ENCODE measurements around the gene LPP. TPM values are rescaled to one million over a fixed set of nuclear protein-coding genes. Genes with fewer than 3 reads are reported as not detected.

The LPP gene
- total and polyA plus RNA-seq, 9 of the 15 experiments (the other 6 are each of a cell fraction or from before 2014, with no cell fraction given) = 0.07 to 0.18 TPM; not detected in 7

GRCh38 chr3:188931531-188931930, 777.6 kb downstream of the LPP start:
- no peak for ATAC-seq
- no peak for TF ChIP-seq NFIC (IDR thresholded peaks at IDR 0.05)
- TF ChIP-seq MGA (IDR thresholded peaks at IDR 0.05) = no peak

More at GRCh38 chr3:188931531-188931930, 777.6 kb downstream of the LPP start:
- no peak overlapping the region for H3K9ac ChIP-seq (ENCODE audit: insufficient read depth in 1 of 2, low read depth in 2 of 2, low read length in 2 of 2)
- DNase-seq (ENCODE audit: extremely low read depth in 1 of 4, low spot score in 3 of 4) (no peak), FAIRE-seq (no peak)
- no peaks in the 10 kb centered on the region for H3K79me2 ChIP-seq (ENCODE audit: control insufficient read depth, insufficient read depth, low read length)
- H2AFZ ChIP-seq (ENCODE audit: low read depth, low read length) = no peak overlapping the region
- no peak overlapping the region for H3K4me2 ChIP-seq (ENCODE audit: insufficient read depth, low read length)
- intact Hi-C loops (cut with micrococcal nuclease) = no loop called here
- no peaks in the 10 kb centered on the region for H3K36me3 ChIP-seq (ENCODE audit: control insufficient read depth, insufficient read depth, low read length)
- H3K27ac ChIP-seq (ENCODE audit: extremely low read depth, low read depth, low read length) = no peak overlapping the region
- 0% methylated on average over 3 of the region's 3 CpGs for WGBS (ENCODE audit: insufficient coverage, low coverage, missing lambda C conversion rate)
- in situ Hi-C loops (cut with MboI) = no loop called here
- H3K4me3 ChIP-seq = no peak overlapping the region
- H3K27me3 ChIP-seq (ENCODE audit: control insufficient read depth in 2 of 2, insufficient read depth in 2 of 2, low read length in 2 of 2) = no peaks in the 10 kb centered on the region
- H3K9me3 ChIP-seq (replicated peaks; ENCODE audit: control insufficient read depth, insufficient read depth, low read depth, low read length) = no peaks in the 10 kb centered on the region
- no peaks in the 10 kb centered on the region for H3K9me1 ChIP-seq (ENCODE audit: control insufficient read depth, insufficient read depth, low read length)
- ChIA-PET POLR2A (no interaction called here), CTCF (ENCODE audit: low intra/inter-chr PET ratio) (no interaction called here)
- H4K20me1 ChIP-seq (replicated peaks; ENCODE audit: control insufficient read depth, insufficient read depth, low read length) = no peaks in the 10 kb centered on the region
- no peaks in the 10 kb centered on the region for H3K4me1 ChIP-seq (replicated peaks in 1 of 2; ENCODE audit: control insufficient read depth in 2 of 2, insufficient read depth in 2 of 2, low read length in 2 of 2)
- BruUV-seq (replicated peaks) = no TSS peak

Data from K562 (cell line).